HCT116 (cell line): ENCODE results near the gene NEUROG3. TPM values are rescaled to one million over a fixed set of nuclear protein-coding genes. Genes with fewer than 3 reads are reported as not detected.

Experiments
- ATAC-seq: fragments of 200-7000 bp; cut with Tn5 transposase; 2 replicates; pipeline ENCODE4 v1.9.1; 2020; ENCODE audit warnings: mild to moderate bottlenecking, moderate library complexity
- BruUV-seq: library from RNA; stranded (reverse); fragments of 400-500 nt; replicated peaks from 2 replicates; lab custom pipeline; 2021; lab: Mats Ljungman, UMichigan
- CTCF ChIA-PET: fragments of 300-600 bp; sonication (Branson Sonifier 250); formaldehyde crosslinking; loops from one replicate; lab custom pipeline; 2021; ENCODE audit warnings: antibody characterized with exemption; lab: Charles Lee
- POLR2A ChIA-PET: fragments of 300-600, 350-600 bp; sonication (Branson Sonifier 250); formaldehyde crosslinking; loops from one replicate; lab custom pipeline; 2021; ENCODE audit warnings: antibody characterized with exemption; lab: Charles Lee
- RAD21 ChIA-PET, 2 experiments: fragments of 300-600 bp; sonication (Branson Sonifier 250); formaldehyde crosslinking; loops; one replicate each; lab custom pipeline; 2023; ENCODE audit warnings: low total read pairs in 2 of 2; ENCODE audit not compliant: uncharacterized antibody in 2 of 2, unreplicated experiment in 2 of 2, low non-redundant PET in 1 of 2; lab: Charles Lee
- DNase-seq: peaks from one replicate; pipeline ENCODE4 v3.0.0-alpha.2; 2010; ENCODE audit warnings: low read depth, low spot score
- H2AFZ ChIP-seq: fragments of 200-600 bp; shearing (Covaris generic), sonication (generic); 2 replicates; pipeline ENCODE4 v1.6.1; 2017; ENCODE audit warnings: low read depth, mixed run types, mixed read lengths, antibody characterized with exemption, low read length; ENCODE audit not compliant: poor library complexity, severe bottlenecking
- H3K27ac ChIP-seq: 2 replicates; pipeline ENCODE4 v1.5.1; 2012; ENCODE audit warnings: low read depth, low read length
- H3K27me3 ChIP-seq: fragments of 200-600 bp; sonication (generic); 2 replicates; pipeline ENCODE4 v1.6.1; 2016; ENCODE audit warnings: mixed run types, low read length, mixed read lengths; ENCODE audit not compliant: insufficient read depth
- H3K36me3 ChIP-seq, 2 experiments: fragments of 200-500 bp in 1 of 2; fragments of 200-600 bp in 1 of 2; sonication (Bioruptor generic) in 1 of 2; sonication (generic) in 1 of 2; 2 replicates each; pipeline versions ENCODE4 v1.5.1 to v1.6.1; 2014 to 2016; ENCODE audit warnings: low read length in 2 of 2, inconsistent platforms in 1 of 2, mixed read lengths in 1 of 2, mixed run types in 1 of 2; ENCODE audit not compliant: insufficient read depth in 2 of 2, control insufficient read depth in 1 of 2
- H3K4me1 ChIP-seq, 2 experiments: fragments of 200-600 bp in 1 of 2; sonication (generic) in 1 of 2; 2 replicates each; pipeline versions ENCODE4 v1.5.1 to v1.6.1; 2012 to 2017; ENCODE audit warnings: low read length in 2 of 2, inconsistent platforms in 1 of 2, mild to moderate bottlenecking in 1 of 2, mixed read lengths in 1 of 2, mixed run types in 1 of 2, moderate library complexity in 1 of 2; ENCODE audit not compliant: insufficient read depth in 2 of 2, control insufficient read depth in 1 of 2
- H3K4me2 ChIP-seq: fragments of 200-600 bp; sonication (generic); 2 replicates; pipeline ENCODE4 v1.6.1; 2017; ENCODE audit warnings: mixed run types, low read length, mixed read lengths
- H3K4me3 ChIP-seq, 2 experiments: fragments of 200-600 bp in 1 of 2; sonication (generic) in 1 of 2; replicated peaks in 1 of 2; 2 replicates each; pipeline ENCODE4 v1.5.1; 2011 to 2016; ENCODE audit warnings: low read length in 2 of 2, control low read depth in 1 of 2, low read depth in 1 of 2, mild to moderate bottlenecking in 1 of 2, mixed read lengths in 1 of 2, mixed run types in 1 of 2
- H3K79me2 ChIP-seq: fragments of 200-600 bp; sonication (generic); 2 replicates; pipeline ENCODE4 v1.6.1; 2017; ENCODE audit warnings: mild to moderate bottlenecking, mixed run types, low read length, moderate library complexity, mixed read lengths; ENCODE audit not compliant: insufficient read depth
- H3K9ac ChIP-seq: fragments of 200-600 bp; sonication (generic); 2 replicates; pipeline ENCODE4 v1.6.1; 2016; ENCODE audit warnings: low read length, mixed read lengths
- H3K9me2 ChIP-seq: fragments of 200-600 bp; sonication (generic), shearing (Covaris generic); 2 replicates; pipeline ENCODE4 v1.6.1; 2017; ENCODE audit warnings: mixed run types, mild to moderate bottlenecking, moderate library complexity; ENCODE audit not compliant: insufficient read depth
- H3K9me3 ChIP-seq, 2 experiments: fragments of 200-500 bp in 1 of 2; fragments of 200-600 bp in 1 of 2; sonication (Bioruptor generic) in 1 of 2; sonication (generic) in 1 of 2; 2 replicates each; pipeline ENCODE4 v1.6.1; 2014 to 2017; ENCODE audit warnings: low read length in 2 of 2, mixed read lengths in 2 of 2, inconsistent platforms in 1 of 2, low read depth in 1 of 2, mild to moderate bottlenecking in 1 of 2, mixed run types in 1 of 2, moderate library complexity in 1 of 2; ENCODE audit not compliant: control insufficient read depth in 1 of 2, insufficient read depth in 1 of 2
- H4K20me1 ChIP-seq: fragments of 200-600 bp; sonication (generic), shearing (Covaris generic); 2 replicates; pipeline ENCODE4 v1.6.1; 2017; ENCODE audit warnings: mixed run types, mild to moderate bottlenecking, moderate library complexity; ENCODE audit not compliant: insufficient read depth
- CEBPB ChIP-seq: IDR thresholded peaks from 2 replicates; pipeline ENCODE4 v1.6.1; 2012; ENCODE audit warnings: low read depth
- CTCF ChIP-seq, 3 experiments: fragments of 200-600 bp in 1 of 3; sonication (generic) in 1 of 3; IDR thresholded peaks in 2 of 3; conservative IDR thresholded peaks in 1 of 3; 2 replicates each; pipeline ENCODE4 v1.5.1; 2012 to 2017; ENCODE audit warnings: low read depth in 2 of 3, low read length in 2 of 3, antibody characterized with exemption in 1 of 3, borderline replicate concordance in 1 of 3, control low read depth in 1 of 3, mild to moderate bottlenecking in 1 of 3, mixed read lengths in 1 of 3, mixed run types in 1 of 3, moderate library complexity in 1 of 3; ENCODE audit not compliant: insufficient read depth in 1 of 3
- EGR1 ChIP-seq: IDR thresholded peaks from 2 replicates; pipeline ENCODE4 v1.6.1; 2012; ENCODE audit warnings: low read depth
- ELF1 ChIP-seq: IDR thresholded peaks from 2 replicates; pipeline ENCODE4 v1.6.1; 2012; ENCODE audit warnings: low read depth, borderline replicate concordance
- EZH2 ChIP-seq: fragments of 200-600 bp; sonication (generic); IDR thresholded peaks from 2 replicates; pipeline ENCODE4 v1.6.1; 2017; ENCODE audit warnings: antibody characterized with exemption, mixed run types
- EZH2phosphoT487 ChIP-seq: fragments of 200-600 bp; IDR thresholded peaks from 2 replicates; pipeline ENCODE4 v1.6.1; 2018; ENCODE audit warnings: antibody characterized with exemption, borderline replicate concordance
- FOSL1 ChIP-seq: IDR thresholded peaks from 2 replicates; pipeline ENCODE4 v1.6.1; 2012; ENCODE audit warnings: low read depth
- JUND ChIP-seq: IDR thresholded peaks from 2 replicates; pipeline ENCODE4 v1.6.1; 2012
- MAX ChIP-seq: IDR thresholded peaks from 2 replicates; pipeline ENCODE4 v1.6.1; 2012
- POLR2A ChIP-seq: IDR thresholded peaks from 2 replicates; pipeline ENCODE4 v1.7.0; 2011; ENCODE audit warnings: borderline replicate concordance; ENCODE audit not compliant: insufficient read depth, insufficient read length; ENCODE audit errors: extremely low read depth
- RAD21 ChIP-seq: IDR thresholded peaks from 2 replicates; pipeline ENCODE4 v1.6.1; 2012; ENCODE audit warnings: low read depth, mild to moderate bottlenecking
- ZFX ChIP-seq: fragments of 450-650 bp; IDR thresholded peaks from 2 replicates; pipeline ENCODE4 v1.6.1; 2017
- ZNF274 ChIP-seq: fragments of 200-500 bp; sonication (Bioruptor generic); IDR thresholded peaks from 2 replicates; pipeline ENCODE4 v1.6.1; 2014; ENCODE audit warnings: mild to moderate bottlenecking, low read depth, low read length, inconsistent platforms
- intact Hi-C: fragments of 100-400 bp; cut with micrococcal nuclease; formaldehyde crosslinking; loops from 2 replicates; pipeline ENCODE4 v1.10.0; 2022
- total RNA-seq: library from RNA; stranded (reverse); gene quantifications from one replicate; pipeline ENCODE4 v1.2.1, GENCODE V29; 2021; ENCODE audit not compliant: unreplicated experiment

The NEUROG3 gene
- total RNA-seq, 1 experiment from 2014 or later: not detected

GRCh38 chr10:69569396-69569934, 3.8 kb downstream of the NEUROG3 start:
- Histone ChIP-seq H3K9me2 (no peaks in the 10 kb centered on the region), H4K20me1 (no peaks in the 10 kb centered on the region), H3K36me3 (no peaks in the 10 kb centered on the region)
- intact Hi-C loops: no loop called here
- ChIA-PET CTCF (no interaction called here), RAD21 (no interaction called here)
- BruUV-seq: no TSS peak
- TF ChIP-seq CEBPB (no peak), EZH2phosphoT487 (no peak), JUND (no peak), CTCF (IDR thresholded peaks at IDR 0.05 in 2 of 3, conservative IDR thresholded peaks at IDR 0.05 in 1 of 3; ENCODE audit: borderline replicate concordance in 1 of 3, insufficient read depth in 1 of 3, low read depth in 2 of 3, low read length in 2 of 3) (no peak), FOSL1 (no peak), RAD21 (no peak), ELF1 (no peak), MAX (no peak), EGR1 (no peak), ZNF274 (no peak), ZFX (no peak), POLR2A (no peak), EZH2 (no peak)
- TF ChIP-seq, all 23 proteins: peak for 0
- Histone ChIP-seq H3K79me2 (no peaks in the 10 kb centered on the region), H3K4me2 (no peak overlapping the region), H3K27me3 (peaks cover 31% of the 10 kb centered on the region), H3K4me1 (no peaks in the 10 kb centered on the region), H3K27ac (no peak overlapping the region), H3K9ac (no peak overlapping the region), H2AFZ (no peak overlapping the region), H3K9me3 (no peaks in the 10 kb centered on the region), H3K4me3 (no peak overlapping the region)
- no peak for DNase-seq
- ATAC-seq: no peak
- POLR2A ChIA-PET: no interaction called here
